PC-3 (cell line): ENCODE measurements around the gene PLCD1. TPM values are rescaled to one million over a fixed set of nuclear protein-coding genes. Genes with fewer than 3 reads are reported as not detected.

ENCODE experiments used
- ATAC-seq: fragments of 200-7000 bp; cut with Tn5 transposase; 2 replicates; pipeline ENCODE4 v1.9.1; 2020; ENCODE audit warnings: mild to moderate bottlenecking, moderate library complexity
- BruUV-seq: library from RNA; stranded (reverse); fragments of 400-500 nt; replicated peaks from 2 replicates; lab custom pipeline; 2021; lab: Mats Ljungman, UMichigan
- CTCF ChIA-PET: fragments of 300-600 bp; sonication (Branson Sonifier 250); formaldehyde crosslinking; loops from one replicate; lab custom pipeline; 2022; ENCODE audit warnings: antibody characterized with exemption; lab: Charles Lee
- POLR2A ChIA-PET: fragments of 300-600 bp; sonication (Branson Sonifier 250); formaldehyde crosslinking; loops from one replicate; lab custom pipeline; 2022; ENCODE audit warnings: antibody characterized with exemption; ENCODE audit not compliant: unreplicated experiment; lab: Charles Lee
- DNase-seq: peaks from one replicate; pipeline ENCODE4 v3.0.0-alpha.2; 2015
- H2AFZ ChIP-seq: fragments of 300-600 bp; sonication (generic); 2 replicates; pipeline ENCODE4 v1.6.0; 2016; ENCODE audit warnings: antibody characterized with exemption, low read length
- H3F3A ChIP-seq: fragments of 300-600 bp; sonication (generic); one replicate; pipeline ENCODE4 v1.6.0; 2017; ENCODE audit warnings: antibody characterized with exemption, low read length, control low read depth, mild to moderate bottlenecking; ENCODE audit not compliant: unreplicated experiment
- H3K27ac ChIP-seq: fragments of 300-600 bp; sonication (generic); 2 replicates; pipeline ENCODE4 v1.5.1; 2016; ENCODE audit warnings: mild to moderate bottlenecking, low read length
- H3K27me3 ChIP-seq: fragments of 300-600 bp; sonication (generic); 2 replicates; pipeline ENCODE4 v1.6.1; 2016; ENCODE audit warnings: low read length, mixed read lengths
- H3K36me3 ChIP-seq: fragments of 300-600 bp; sonication (generic); 2 replicates; pipeline ENCODE4 v1.6.1; 2016; ENCODE audit warnings: low read depth, mixed run types, low read length, mixed read lengths
- H3K4me1 ChIP-seq: fragments of 300-600 bp; sonication (generic); 2 replicates; pipeline ENCODE4 v1.5.1; 2016; ENCODE audit warnings: low read length; ENCODE audit not compliant: insufficient read depth
- H3K4me2 ChIP-seq: fragments of 300-600 bp; sonication (generic); 2 replicates; pipeline ENCODE4 v1.6.0; 2016; ENCODE audit warnings: low read length
- H3K4me3 ChIP-seq: fragments of 300-600 bp; sonication (generic); 2 replicates; pipeline ENCODE4 v1.5.1; 2016; ENCODE audit warnings: mild to moderate bottlenecking, low read length, mixed read lengths
- H3K79me2 ChIP-seq: fragments of 300-600 bp; sonication (generic); 2 replicates; pipeline ENCODE4 v1.6.1; 2017; ENCODE audit warnings: low read length, mixed read lengths
- H3K9ac ChIP-seq: fragments of 300-600 bp; sonication (generic); 2 replicates; pipeline ENCODE4 v1.6.0; 2016; ENCODE audit warnings: mild to moderate bottlenecking, low read length
- H3K9me2 ChIP-seq: fragments of 300-600 bp; sonication (generic); replicated peaks from 2 replicates; pipeline ENCODE4 v1.6.1; 2016; ENCODE audit warnings: mixed run types, low read length, mixed read lengths
- H3K9me3 ChIP-seq: fragments of 300-600 bp; sonication (generic); 2 replicates; pipeline ENCODE4 v1.6.1; 2016; ENCODE audit warnings: low read length, mixed read lengths
- H4K20me1 ChIP-seq: fragments of 300-600 bp; sonication (generic); 2 replicates; pipeline ENCODE4 v1.6.1; 2016; ENCODE audit warnings: low read length, mixed read lengths
- CTCF ChIP-seq: fragments of 300-600 bp; sonication (generic); conservative IDR thresholded peaks from 2 replicates; pipeline ENCODE4 v1.5.1; 2017; ENCODE audit warnings: antibody characterized with exemption, low read depth, mild to moderate bottlenecking, low read length
- EZH2 ChIP-seq: fragments of 300-600 bp; sonication (generic); IDR thresholded peaks from one replicate; pipeline ENCODE4 v1.6.1; 2017; ENCODE audit warnings: antibody characterized with exemption, mild to moderate bottlenecking, low read length; ENCODE audit not compliant: unreplicated experiment
- EZH2phosphoT487 ChIP-seq: fragments of 300-600 bp; sonication (generic); IDR thresholded peaks from 2 replicates; pipeline ENCODE4 v1.6.1; 2018; ENCODE audit warnings: mild to moderate bottlenecking, antibody characterized with exemption, low read length, borderline replicate concordance
- intact Hi-C: fragments of 100-400 bp; cut with micrococcal nuclease; formaldehyde crosslinking; loops from 2 replicates; pipeline ENCODE4 v1.9.0; 2023
- total RNA-seq: library from RNA; depleted of rRNA; stranded (reverse); fragments of >200 nt; gene quantifications from 2 replicates; pipeline ENCODE4 v1.2.3, GENCODE V29; 2014

The PLCD1 gene
- total RNA-seq, 1 experiment from 2014 or later, result 18.5 TPM

GRCh38 chr3:37992271-37993066 lies 37.0 kb downstream of the PLCD1 start:
- Histone ChIP-seq H3K4me3 (no peak overlapping the region), H3K27ac (no peak overlapping the region), H3K9me3 (no peaks in the 10 kb centered on the region), H4K20me1 (no peaks in the 10 kb centered on the region), H3K4me2 (peak overlapping the region; percentile 0), H3K9me2 (no peaks in the 10 kb centered on the region), H2AFZ (no peak overlapping the region), H3K36me3 (no peaks in the 10 kb centered on the region), H3F3A (no peaks in the 10 kb centered on the region), H3K9ac (no peak overlapping the region), H3K79me2 (no peaks in the 10 kb centered on the region), H3K4me1 (peaks cover 28% of the 10 kb centered on the region), H3K27me3 (no peaks in the 10 kb centered on the region)
- CTCF ChIA-PET, result interaction anchor here (0.5 kb wide), 1 partner anchor 10 kb away, joined by 3 read pairs; no protein-coding TSS in a partner anchor
- intact Hi-C loops, result no loop called here
- ATAC-seq (peak; percentile 27; the same call in 1 of the 2 replicates), DNase-seq (peak; percentile 63)
- POLR2A ChIA-PET, result no interaction called here
- TF ChIP-seq EZH2phosphoT487 (no peak), EZH2 (no peak), CTCF (no peak)
- TSS peak; percentile 51 for BruUV-seq

GRCh38 chr3:37991823-37992222 lies 37.6 kb downstream of the PLCD1 start:
- Histone ChIP-seq H3K9me3 (no peaks in the 10 kb centered on the region), H2AFZ (no peak overlapping the region), H3K27ac (no peak overlapping the region), H3K27me3 (no peaks in the 10 kb centered on the region), H3K4me2 (0 out of 2 replicates have a peak overlapping the region, but pooled peaks have one; percentile 0), H4K20me1 (no peaks in the 10 kb centered on the region), H3K9ac (no peak overlapping the region), H3F3A (no peaks in the 10 kb centered on the region), H3K4me1 (peaks cover 35% of the 10 kb centered on the region), H3K9me2 (no peaks in the 10 kb centered on the region), H3K36me3 (no peaks in the 10 kb centered on the region), H3K4me3 (no peak overlapping the region), H3K79me2 (no peaks in the 10 kb centered on the region)
- no peak for TF ChIP-seq CTCF
- TF ChIP-seq EZH2phosphoT487, result no peak
- TF ChIP-seq EZH2, result no peak
- no TSS peak for BruUV-seq
- CTCF ChIA-PET, result interaction anchor here (0.5 kb wide), 1 partner anchor 11 kb away, joined by 3 read pairs; no protein-coding TSS in a partner anchor
- DNase-seq (no peak), ATAC-seq (no peak)
- intact Hi-C loops, result no loop called here
- POLR2A ChIA-PET, result no interaction called here

GRCh38 chr3:37991109-37991508 lies 38.3 kb downstream of the PLCD1 start:
- CTCF ChIA-PET, result no interaction called here
- ATAC-seq (no peak), DNase-seq (no peak)
- H3K4me3 ChIP-seq, result no peak overlapping the region
- no peak overlapping the region for H3K4me2 ChIP-seq
- peaks cover 41% of the 10 kb centered on the region for H3K4me1 ChIP-seq
- H3K36me3 ChIP-seq, result no peaks in the 10 kb centered on the region
- no peak overlapping the region for H2AFZ ChIP-seq
- H3K27ac ChIP-seq, result no peak overlapping the region
- H4K20me1 ChIP-seq, result no peaks in the 10 kb centered on the region
- H3K9me2 ChIP-seq, result no peaks in the 10 kb centered on the region
- TF ChIP-seq CTCF (no peak), EZH2 (no peak), EZH2phosphoT487 (no peak)
- no peaks in the 10 kb centered on the region for H3K27me3 ChIP-seq
- no peak overlapping the region for H3K9ac ChIP-seq
- POLR2A ChIA-PET, result no interaction called here
- no peaks in the 10 kb centered on the region for H3K79me2 ChIP-seq
- intact Hi-C loops, result no loop called here
- BruUV-seq, result no TSS peak
- no peaks in the 10 kb centered on the region for H3K9me3 ChIP-seq
- no peaks in the 10 kb centered on the region for H3F3A ChIP-seq
